ENCODE measurements around the gene MVB12A. TPM values are rescaled to one million over a fixed set of nuclear protein-coding genes. Genes with fewer than 3 reads are reported as not detected.

Gene MVB12A
- 29.4 and 41.7 TPM in 2 replicates for total RNA-seq

DNA sequence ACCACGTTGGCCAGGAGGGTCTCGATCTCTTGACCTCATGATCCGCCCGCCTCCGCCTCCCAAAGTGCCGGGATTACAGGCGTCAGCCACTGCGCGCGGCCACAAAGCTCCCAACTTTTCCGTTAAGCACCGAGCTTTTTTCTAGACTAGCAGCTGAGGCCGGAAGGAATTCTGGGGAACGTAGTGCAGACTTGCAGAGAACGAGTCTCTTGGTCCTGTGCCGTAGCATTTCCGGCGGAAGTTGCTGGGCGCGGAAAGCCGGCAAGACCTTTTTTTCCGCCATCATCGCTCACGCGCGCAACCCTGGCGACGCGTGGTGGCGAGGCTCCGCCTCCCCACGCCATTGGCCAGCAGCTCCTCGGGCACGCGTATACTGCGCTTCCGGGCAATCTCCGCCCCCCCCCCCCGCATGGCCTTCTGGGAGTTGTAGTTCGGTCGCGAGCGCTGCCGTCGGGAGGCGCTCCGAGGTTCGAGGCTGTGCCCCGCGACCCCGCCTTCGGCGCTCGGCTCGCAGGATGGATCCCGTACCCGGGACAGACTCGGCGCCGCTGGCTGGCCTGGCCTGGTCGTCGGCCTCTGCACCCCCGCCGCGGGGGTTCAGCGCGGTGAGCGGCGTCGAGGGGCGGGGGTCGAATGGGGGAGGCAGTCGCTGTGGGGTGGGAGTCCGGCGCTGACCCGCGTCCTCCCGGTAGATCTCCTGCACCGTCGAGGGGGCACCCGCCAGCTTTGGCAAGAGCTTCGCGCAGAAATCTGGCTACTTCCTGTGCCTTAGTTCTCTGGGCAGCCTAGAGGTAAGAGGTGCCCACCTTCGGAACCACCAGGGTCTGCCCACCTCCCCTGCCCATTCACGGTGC lies at the start of gene MVB12A:
Gene MVB12A, plus strand, starts transcription at position 427 of the 854 bp plus-strand sequence. Its CDS starts 89 bp downstream, at position 516.
- DNase-seq (ENCODE audit: low read depth in 2 of 2): peak; percentile 99

DNA sequence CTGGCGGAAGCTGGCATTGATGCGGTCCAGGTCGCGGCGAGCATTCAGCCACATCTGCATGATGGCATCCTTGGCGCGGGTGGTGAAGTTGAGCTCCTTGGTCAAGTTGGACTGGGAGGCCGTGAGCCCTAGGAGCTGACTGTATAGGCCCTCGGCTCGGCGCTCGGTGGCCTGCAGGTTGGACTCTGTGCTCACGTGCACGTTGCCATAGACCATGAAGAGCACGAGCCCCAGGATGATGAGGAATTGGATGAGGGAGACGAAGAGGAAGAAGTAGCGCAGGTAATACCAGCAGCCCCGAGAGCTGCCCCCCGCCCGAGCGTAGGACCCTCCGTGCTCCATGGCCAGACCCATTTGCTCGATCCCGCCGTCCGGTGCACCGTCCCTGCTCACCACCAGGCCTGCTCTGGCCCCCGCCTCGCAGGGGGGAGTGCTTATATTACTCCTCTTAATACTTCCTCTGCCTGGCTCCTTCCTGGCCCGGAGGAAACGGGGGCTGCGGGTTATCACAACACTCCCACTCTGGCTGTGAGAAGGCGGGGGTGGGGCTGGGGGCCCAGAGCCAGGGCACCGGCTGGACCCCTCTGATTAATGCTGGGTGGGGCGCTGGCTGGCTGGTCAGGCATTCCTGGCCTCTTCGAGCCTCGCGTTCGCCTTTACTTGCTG lies 42.8 kb upstream of the MVB12A start, which contains the start of gene PLVAP:
Gene PLVAP, minus strand, starts transcription at position 408 of the 666 bp plus-strand sequence. Its CDS starts 54 bp downstream, at position 354.
- DNase-seq (ENCODE audit: low read depth in 2 of 2): peak; percentile 20 to 81

DNA sequence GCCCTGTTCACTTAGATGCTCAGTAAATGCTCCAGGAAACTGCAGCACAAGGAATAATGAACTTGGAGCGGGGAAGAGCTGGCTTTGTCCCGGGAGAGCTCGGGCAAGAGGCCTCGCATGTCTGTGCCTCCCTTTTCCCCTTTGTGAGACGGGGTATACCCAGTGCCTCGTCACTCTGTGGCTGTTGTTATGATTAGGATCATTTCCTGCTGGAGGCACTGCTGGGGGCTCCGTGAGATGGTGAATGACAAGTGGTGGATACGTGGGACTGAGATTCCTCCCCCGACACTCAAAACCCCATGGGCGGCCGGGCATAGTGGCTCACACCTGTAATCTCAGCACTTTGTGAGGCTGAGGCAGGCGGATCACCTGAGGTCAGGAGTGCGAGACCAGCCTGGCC lies 41.6 kb upstream of the MVB12A start:
- DNase-seq (ENCODE audit: low read depth in 2 of 2): peak in 1 of 2 donors; percentile 34

DNA sequence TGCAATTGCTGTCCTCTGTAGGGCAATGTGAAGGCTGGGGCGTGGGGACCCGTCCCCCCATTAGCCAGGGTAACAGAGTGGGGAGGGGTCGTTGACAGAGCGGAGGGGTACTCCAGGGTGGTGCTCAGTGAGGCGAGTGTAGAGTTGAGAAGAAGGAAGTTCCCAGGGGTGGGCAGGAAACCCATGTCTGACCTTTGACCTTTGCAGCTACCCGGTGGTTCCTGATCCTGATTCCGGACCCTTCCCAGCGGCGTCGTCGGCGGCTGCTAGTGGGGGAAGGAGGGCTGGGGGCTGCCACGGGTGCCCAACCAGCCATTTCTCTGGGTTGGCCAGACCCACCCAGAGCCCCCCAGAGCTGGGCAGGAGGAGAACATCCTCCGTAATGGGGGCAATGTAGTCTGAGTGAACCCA lies 40.6 kb upstream of the MVB12A start:
- peak in 1 of 2 donors; percentile 69 for DNase-seq (ENCODE audit: low read depth in 2 of 2)

DNA sequence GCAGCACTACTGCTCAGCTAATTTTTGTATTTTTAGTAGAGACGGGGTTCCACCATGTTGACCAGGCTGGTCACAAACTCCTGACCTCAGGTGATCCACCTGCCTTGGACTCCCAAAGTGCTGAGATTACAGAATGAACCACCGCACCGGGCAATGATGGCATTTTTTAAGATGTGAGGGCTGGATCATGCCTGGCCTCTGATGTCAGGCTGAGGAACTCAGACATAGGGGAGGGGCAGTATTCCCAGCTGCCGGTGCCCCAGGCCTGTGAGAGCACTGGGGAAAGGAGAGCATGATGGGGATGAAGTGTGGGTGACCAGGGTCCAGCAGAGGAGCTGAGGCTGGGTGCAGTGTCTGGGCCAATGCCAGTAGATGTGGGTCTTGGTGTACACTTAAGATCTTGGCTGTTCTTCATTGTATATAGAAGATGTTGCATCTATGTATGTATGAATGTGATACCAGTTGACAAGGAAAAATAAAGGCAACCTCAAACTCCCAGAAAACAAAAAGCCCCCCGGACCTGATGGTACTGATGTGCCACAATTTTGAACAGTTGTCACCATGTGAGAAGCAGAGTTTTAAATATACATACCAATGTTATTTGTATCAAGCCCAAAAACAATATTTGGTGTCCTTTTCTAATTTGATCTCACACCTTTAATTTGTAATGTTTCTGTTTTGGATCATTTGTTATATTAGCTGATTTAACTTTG lies 39.3 kb upstream of the MVB12A start:
- DNase-seq (ENCODE audit: low read depth in 2 of 2): no peak

DNA sequence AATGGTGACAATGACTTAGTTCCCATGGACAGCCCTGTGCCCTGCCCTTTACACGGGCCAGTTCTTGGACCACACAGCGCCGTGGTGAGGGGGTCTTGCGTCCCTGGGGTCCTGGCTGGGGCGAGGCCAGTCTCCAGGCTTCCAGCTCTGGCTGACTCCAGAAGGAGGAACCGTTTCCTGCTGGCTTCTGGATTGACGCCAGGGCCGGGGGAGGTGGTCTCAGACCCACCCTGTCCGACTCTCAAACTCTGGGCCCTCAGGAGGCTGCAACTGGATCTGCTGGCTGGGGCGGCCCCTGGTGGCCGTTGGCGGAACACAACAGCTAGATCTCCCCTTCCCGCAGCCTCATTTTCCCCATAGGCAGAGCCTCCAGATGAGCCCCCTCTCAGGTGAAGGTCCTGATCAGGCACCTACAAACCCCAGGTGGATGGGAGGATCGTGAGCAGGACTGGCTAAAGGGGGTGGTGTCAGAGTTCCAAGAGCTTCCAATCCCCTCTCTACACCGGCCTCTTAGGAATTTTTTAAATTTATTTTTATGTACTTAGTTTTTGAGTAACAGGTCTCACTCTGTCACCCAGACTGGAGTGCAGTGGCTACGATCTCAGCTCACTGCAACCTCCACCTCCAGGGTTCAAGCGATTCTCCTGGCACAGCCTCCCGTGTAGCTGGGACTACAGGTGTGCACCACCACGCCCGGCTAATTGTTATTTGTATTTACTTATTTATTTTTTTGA lies 33.8 kb upstream of the MVB12A start:
- DNase-seq (ENCODE audit: low read depth in 2 of 2): peak in 1 of 2 donors; percentile 61

DNA sequence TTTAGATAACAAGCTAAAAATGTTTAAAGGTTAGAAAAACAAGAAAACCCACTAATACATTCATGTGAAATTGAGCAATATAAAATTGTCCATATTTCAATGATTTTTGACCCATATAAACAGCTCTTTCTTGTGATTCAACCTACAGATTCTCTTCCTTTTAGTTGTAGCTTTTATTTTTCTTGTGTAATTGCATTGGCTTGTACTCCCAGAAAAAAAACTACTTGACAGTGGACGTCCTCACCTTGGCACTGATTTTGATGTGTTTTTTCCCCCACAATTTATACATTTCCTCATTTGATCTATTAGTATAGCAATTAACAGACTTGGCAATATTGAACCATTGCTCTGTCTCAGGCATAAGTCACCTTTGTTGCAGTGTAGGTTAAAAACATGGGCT lies 30.6 kb upstream of the MVB12A start:
- DNase-seq (ENCODE audit: low read depth in 2 of 2): no peak

DNA sequence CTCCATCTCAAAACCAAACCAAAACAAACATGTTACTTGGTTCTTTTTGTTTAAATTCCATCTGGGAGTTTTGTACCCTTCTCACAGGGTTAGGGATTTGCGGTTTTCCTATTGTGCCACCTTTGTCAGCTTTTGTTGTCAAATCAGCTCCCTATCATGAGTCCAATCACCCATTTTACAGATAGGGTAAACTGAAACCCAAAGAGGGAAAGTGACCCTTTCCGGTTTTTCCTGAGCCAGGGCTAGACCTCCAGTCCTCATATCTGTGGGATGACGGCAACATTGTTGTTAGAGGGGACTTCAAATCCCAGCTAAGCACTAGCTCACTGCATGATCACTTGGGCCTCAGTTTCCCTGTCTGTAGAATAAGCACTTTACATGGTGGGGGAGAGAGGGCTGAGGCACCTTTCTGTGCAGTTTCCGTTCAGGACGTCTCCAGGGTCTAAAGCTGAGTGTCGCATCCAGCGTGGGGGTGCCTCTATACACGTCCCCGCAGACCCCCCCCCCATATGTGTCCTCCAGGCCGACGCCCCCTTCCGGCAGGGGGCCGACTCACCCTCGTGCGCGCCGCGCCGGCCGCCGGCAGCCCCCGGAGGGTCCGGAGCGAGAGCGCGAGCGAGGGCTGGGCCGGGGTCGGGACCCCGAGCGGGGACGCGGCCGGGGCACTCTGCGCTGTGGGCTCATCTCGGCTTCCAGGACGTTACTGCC lies 29.7 kb upstream of the MVB12A start:
- DNase-seq (ENCODE audit: low read depth in 2 of 2): no peak

DNA sequence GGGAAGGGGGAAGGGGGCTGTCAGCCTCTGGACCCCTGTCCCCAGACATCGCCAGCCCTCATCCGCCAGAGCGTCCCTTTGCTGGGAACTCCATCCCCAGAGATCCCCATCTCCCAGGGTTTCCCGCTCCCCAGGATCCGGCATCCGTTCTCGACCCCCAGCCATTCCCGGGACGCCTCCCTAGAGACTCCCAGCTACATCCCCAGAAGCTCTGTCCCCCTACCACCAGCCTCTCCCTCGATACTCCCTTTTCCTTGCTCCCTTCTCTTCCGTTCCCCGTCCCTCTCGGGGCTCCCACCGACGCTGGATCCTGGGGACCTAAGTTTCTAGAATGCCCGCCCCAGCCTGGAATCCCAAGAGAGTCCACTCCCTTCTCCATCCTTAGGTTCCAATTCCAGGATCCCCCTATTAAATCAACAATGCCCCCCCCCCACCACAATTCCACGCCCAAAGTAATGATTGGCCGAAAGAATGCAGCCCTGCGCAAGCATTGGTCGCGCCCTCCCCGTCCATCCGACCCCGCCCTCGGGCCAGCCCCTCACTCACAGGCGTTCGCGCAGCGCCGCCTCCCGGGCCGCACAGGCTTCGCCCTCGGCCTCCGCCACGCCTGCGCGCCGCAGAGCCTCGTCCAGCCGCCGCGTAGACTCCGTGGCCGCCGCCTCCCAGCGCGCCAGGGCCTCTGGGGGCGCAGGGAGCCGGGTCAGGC lies 29.0 kb upstream of the MVB12A start:
- peak; percentile 78 to 94 for DNase-seq (ENCODE audit: low read depth in 2 of 2)

DNA sequence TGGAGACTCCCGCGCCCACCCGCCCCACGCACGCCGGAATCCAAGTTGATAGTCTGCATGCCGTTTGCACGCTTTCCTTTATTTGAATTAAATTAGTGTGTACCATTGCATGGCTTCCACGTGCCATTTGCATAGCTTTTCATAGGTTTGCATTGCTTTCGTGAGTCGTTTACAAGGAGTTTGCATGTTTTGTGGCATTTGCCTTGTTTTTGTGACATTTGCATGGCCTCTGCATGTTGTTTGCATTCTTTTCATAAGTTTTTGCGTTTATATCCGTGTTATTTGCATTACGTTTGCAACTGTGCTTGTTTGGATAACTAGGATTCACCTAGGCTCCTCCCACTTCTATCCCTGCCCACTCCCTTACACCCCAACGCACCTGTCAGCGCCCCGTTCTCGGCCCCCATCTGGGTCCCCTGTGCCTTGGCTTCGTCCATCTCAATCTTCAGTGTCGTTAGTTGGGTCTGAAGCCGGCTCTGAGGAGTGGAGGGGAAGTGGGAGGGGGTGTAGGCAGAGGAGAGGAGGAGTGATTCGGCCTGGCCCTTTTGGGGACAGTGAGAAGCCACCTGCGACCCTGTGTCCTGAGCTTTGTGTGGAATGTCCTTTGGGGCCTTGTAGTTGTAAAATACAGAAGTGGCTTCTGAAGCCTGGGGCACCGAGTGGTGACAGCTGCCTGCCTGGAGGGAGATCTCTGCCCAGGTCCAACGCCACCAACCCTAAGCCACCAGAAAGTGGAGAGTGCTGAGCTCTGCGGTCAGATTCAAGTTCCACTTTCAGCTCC lies 28.3 kb upstream of the MVB12A start:
- no peak for DNase-seq (ENCODE audit: low read depth in 2 of 2)

DNA sequence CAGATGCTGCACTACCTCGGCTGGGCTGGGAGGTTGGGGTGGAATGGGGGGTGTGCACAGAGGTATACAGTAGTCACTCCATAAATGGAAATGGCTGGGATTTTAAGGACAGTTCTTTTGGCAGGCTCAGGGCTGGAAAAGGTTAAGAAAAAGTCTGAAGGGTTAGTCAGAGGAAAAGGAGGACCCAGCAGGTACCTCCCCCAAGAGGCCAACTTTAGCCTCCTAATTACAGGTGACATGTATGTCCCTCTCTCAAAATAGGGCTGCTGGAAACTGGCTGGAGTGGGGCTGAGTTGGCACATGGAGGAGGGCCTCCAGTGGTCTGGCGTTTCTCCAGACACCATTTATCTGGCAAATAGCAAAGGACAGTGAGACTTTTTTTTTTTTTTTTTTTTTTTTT lies 26.8 kb upstream of the MVB12A start:
- no peak for DNase-seq (ENCODE audit: low read depth in 2 of 2)

DNA sequence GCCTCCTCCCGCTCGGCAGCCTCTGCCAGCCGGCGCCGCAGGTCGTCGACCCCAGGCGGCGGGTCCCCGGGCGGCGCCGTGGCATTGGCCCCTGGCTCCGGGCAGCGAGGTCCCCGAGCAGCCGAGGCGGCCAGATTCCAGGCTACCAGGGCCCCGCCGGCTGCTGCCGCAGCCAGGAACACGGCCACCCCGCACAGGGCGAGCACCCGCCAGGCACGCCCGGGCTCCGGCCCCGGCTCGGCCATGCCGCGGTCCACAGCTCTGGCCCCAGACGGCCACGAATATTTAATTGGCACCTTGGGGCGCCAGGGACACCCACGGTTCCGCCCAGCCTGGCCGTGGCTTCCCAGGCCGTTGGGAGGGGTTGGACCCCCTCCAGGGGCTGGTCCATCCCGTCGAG lies 25.9 kb upstream of the MVB12A start, which contains the start of gene CCDC194:
Gene CCDC194, minus strand, starts transcription at position 283 of the 400 bp plus-strand sequence. Its CDS starts 38 bp downstream, at position 245.
- DNase-seq (ENCODE audit: low read depth in 2 of 2): no peak

DNA sequence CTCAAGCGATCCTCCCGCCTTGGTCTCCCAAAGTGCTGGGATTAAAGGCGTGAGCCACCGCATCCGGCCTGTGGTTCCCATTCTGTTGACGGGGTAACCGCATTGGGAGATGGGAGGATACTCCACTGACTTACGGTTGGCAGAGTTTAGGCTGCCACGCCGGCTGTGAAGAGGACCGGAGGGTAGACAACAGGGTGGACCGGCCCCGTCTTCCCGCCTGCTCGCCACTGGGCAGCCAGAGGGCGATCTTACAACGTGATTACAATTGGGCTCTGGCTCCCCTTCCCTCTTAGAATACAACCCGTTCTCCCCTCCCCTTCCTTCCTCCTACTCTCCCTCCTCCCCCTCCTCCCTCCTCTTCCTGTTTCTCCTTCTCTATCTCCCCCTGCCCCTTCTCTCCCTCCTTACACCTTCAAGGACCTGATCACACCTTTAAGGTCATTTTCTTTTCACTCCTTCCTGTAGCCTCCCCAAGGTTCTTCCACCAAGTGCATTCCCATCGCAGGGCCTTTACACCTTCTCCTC lies 24.9 kb upstream of the MVB12A start:
- DNase-seq (ENCODE audit: low read depth in 2 of 2): peak; percentile 49 to 73

DNA sequence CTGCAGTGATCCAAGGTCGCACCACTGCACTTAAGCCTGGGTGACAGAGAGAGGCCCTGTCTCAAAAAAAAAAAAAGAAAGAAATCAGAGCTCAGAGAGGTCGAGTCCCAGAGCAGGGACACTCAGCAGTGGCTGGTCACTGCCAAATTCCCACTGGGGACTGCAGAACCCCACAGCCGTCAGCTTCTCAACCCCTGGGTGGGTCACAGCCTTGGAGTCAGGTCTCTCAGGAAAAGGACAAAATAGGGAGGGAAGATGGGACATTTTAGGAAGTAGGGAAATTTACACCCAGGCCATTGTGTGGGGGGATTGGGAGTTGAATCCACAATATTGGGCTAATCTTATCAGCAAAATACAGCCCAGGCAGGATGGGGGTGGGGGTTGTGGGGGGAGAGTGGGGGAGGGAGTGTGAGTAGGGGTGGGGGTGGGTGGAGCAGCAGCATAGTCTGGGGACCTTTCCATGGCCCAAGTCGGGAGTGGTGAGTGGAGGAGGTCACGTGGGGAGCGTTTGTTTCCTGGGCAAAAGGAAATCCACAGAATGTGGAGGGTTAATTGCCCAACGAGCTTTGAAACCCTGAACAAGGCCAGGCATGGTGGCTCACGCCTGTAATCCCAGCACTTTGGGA lies 20.8 kb upstream of the MVB12A start:
- DNase-seq (ENCODE audit: low read depth in 2 of 2): no peak

DNA sequence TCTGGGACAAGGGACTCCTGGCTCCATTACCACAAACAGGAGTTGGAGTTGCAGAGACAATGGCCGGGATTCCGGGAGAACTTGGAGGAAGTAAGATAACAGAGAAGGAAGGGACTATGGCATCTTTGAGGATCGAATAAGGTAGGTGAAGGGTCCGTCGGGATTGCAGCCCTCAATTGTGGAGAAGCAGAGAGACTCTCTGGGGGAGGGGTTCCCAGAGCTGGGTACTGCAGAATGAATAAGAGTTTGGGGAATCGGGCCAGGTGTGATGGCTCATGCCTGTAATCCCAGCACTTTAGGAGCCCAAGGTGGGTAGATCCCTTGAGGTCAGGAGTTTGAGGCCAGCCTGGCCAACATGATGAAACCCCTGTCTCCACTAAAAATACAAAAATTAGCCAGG lies 18.2 kb upstream of the MVB12A start:
- no peak for DNase-seq (ENCODE audit: low read depth in 2 of 2)

DNA sequence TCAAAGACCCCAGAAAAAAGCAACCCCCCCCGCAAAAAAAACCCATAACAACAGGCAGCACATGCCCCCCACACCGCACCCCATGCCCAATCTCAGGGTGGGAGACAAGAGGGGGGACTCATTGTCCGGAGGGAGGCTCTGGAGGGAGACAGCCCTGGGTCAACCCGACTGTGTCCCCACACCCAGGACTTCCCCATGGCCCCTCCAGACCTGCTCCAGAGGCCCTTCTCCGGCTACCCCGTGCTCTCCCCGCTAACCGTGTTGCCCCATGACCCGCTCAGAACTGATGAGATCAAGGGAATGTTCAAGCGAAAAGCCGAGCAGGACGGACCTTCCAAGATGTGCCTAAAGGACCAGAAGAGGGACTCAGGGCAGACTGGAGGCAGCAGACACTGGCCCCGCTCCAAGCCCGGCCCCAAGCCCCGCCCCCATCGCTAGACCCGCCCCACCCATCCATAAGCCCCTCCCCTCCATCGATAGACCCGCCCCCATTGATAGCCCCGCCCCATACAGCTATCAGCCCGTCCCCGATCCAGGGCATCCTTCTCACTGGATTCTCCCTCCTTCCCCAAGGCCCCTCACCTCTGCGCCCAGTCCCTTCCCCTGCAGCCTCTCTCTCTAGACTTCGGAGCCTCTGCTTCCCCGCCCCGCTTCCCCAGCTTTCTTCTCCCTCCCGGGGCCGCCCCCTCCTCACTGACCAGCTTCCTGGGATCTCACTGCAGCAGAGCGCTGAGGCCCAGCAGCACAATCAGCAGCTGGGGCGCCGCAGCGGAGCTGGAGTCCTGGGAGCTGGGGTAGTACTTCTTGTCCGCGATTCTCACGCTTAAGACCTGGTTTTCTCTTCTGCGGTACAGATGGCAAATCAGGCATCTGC lies 16.6 kb upstream of the MVB12A start:
- DNase-seq (ENCODE audit: low read depth in 2 of 2): no peak

DNA sequence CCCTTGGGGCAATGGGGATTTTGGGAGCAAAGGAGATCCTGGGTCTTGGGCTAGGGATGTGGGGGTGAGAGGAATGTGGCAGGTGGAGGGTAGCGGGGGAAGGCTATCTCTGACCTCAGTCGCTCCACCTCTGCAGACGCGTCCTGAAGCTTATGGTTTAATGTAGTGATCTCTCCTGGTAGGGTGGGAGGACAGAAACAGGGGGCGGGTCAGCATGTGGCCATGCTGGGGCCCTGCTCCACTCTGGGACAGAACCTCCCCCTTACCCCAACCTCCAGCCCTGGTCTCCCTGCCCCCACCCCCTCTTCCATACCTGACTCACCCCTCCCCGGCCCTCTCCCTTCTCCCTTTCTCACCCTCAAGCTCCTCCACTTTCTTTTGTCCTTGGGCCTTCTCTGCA lies 15.8 kb upstream of the MVB12A start:
- no peak for DNase-seq (ENCODE audit: low read depth in 2 of 2)
